Choroid plexus epithelial cell (primary cell): ENCODE measurements around the gene PRKCE.
A peak's percentile ranks its signal among the peaks of the same experiment; 100 is the strongest.

ENCODE experiments used
- DNase-seq: peaks from one replicate; pipeline ENCODE4 v3.0.0-alpha.2; 2010; ENCODE audit warnings: low read depth
- H3K4me3 ChIP-seq: 2 replicates; pipeline ENCODE4 v1.5.1; 2011; ENCODE audit warnings: low read depth, mild to moderate bottlenecking, control low read depth, low read length, moderate library complexity
- TF ChIP-seq, protein P1 (sequence below): conservative IDR thresholded peaks from 2 replicates; pipeline ENCODE4 v1.5.1; 2011; ENCODE audit warnings: low read depth, mild to moderate bottlenecking, control low read depth, inconsistent platforms, low read length, moderate library complexity

Gene PRKCE

DNA sequence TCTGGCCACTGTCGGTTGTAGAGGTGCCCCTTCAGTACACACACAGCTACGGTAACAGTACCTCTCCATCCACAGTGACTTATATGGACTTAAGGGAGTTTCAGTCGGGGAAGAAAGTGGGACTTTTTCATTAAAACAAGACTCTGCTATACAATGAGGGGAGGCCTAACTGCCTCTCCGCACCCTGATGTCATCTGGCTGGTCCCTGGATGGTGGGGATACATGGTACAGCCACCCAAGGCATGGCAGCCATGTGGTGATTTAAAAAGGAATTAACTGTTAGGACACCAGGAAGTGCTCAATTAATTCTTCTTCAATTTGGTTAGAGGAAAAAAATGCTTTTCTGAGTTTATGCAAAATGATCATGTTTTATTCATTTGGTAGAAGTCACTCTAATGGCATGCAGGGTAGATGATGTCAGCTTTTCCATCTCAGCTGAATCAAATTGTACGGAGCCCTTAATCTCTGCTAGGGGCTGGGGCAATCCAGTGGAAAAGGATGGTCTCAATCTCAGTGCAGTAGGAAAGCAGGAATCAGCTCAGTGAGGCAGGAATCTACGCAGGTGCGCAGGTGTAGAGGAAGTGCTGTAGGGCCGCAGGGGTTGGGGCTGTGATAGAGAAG lies 243.9 kb downstream of the PRKCE start:
- TF ChIP-seq, protein P1, sequence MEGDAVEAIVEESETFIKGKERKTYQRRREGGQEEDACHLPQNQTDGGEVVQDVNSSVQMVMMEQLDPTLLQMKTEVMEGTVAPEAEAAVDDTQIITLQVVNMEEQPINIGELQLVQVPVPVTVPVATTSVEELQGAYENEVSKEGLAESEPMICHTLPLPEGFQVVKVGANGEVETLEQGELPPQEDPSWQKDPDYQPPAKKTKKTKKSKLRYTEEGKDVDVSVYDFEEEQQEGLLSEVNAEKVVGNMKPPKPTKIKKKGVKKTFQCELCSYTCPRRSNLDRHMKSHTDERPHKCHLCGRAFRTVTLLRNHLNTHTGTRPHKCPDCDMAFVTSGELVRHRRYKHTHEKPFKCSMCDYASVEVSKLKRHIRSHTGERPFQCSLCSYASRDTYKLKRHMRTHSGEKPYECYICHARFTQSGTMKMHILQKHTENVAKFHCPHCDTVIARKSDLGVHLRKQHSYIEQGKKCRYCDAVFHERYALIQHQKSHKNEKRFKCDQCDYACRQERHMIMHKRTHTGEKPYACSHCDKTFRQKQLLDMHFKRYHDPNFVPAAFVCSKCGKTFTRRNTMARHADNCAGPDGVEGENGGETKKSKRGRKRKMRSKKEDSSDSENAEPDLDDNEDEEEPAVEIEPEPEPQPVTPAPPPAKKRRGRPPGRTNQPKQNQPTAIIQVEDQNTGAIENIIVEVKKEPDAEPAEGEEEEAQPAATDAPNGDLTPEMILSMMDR, result no peak
- H3K4me3 ChIP-seq, result no peak overlapping the region
- peak; percentile 24 for DNase-seq

DNA sequence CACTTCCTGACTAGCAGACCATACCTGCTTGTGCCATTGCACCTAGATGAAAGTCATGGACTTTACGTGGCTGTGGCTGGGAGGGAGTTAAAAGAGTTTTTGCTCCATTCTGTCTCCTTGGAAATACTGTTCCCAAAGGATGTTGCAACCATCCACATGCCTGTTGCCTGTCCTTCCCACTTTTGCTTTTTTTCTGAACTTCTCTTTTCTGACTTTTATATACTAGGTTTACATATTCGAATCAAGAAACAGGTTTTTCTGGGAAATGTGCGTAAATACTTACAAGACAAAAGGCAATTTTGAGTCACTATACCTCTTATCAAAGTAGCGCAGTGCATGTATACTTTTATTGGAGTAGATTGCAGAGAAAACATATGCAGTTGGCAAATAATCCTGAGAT lies 244.8 kb downstream of the PRKCE start:
- TF ChIP-seq, protein P1, result no peak
- no peak overlapping the region for H3K4me3 ChIP-seq
- no peak for DNase-seq

DNA sequence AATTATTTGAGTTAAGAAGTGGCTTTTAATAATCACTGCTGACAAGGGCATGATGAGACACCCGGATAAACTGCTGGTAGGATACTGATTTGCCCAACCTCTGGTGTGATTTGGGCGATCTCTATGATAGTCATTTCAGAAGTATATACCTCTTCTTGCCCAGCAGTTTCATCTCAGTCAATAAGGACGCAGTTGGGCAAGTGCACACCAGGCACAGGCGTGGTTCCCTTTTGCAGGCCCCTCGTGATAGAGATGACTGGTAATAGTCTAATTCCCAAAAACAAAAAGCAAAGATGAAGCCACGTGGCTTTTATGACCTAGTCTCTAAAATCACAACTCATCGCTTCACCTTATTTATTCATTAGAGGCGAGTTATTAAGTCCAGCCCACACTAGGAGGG lies 246.4 kb downstream of the PRKCE start:
- no peak overlapping the region for H3K4me3 ChIP-seq
- TF ChIP-seq, protein P1, result no peak
- no peak for DNase-seq

GRCh38 chr2:45898819-45899218 lies 247.3 kb downstream of the PRKCE start:
- DNase-seq, result no peak
- TF ChIP-seq, protein P1, result no peak

DNA sequence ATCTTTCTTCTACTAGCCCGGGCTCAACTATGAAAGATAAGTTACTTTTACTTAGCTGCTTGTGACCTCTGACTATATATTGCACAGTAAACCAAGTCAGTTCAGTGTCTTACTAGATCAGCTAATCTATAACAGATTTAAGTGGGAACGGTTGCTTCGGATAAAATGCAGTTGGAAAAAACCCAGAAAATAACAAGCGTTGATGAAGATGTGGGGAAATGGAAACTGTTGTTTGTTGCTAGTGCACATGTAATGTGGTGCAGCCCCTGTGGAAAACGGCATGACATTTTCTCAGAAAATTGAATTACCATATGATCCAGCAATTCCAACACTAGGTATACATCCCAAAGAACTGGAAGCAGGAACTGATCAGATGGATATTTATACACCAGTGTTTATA lies 248.5 kb downstream of the PRKCE start:
- TF ChIP-seq, protein P1, result no peak
- no peak overlapping the region for H3K4me3 ChIP-seq
- DNase-seq, result no peak

More at GRCh38 chr2:45898819-45899218, 247.3 kb downstream of the PRKCE start:
- H3K4me3 ChIP-seq, result no peak overlapping the region

GRCh38 chr2:45901468-45902032 lies 250.1 kb downstream of the PRKCE start:
- no peak for DNase-seq
- TF ChIP-seq, protein P1, result no peak
- H3K4me3 ChIP-seq, result no peak overlapping the region

- TF ChIP-seq, protein P1, result no peak
- H3K4me3 ChIP-seq, result no peak overlapping the region
- DNase-seq, result no peak
Observed at GRCh38 chr2:45902380-45902779, 250.9 kb downstream of the PRKCE start.
